Astrocyte of the hippocampus (primary cell): ENCODE results near the gene USP20.
A peak's percentile ranks its signal among the peaks of the same experiment; 100 is the strongest.
"Not testable (repeated sequence)": the region's sequence is repeated elsewhere in the genome, so short reads cannot be mapped to it uniquely, and the experiment has no call there.

Experiments
- DNase-seq: peaks from one replicate; pipeline ENCODE4 v3.0.0; 2011; ENCODE audit warnings: low read depth, low spot score

The USP20 gene

GRCh38 chr9:129889941-129890717 lies 54.9 kb downstream of the USP20 start:
- no peak for DNase-seq

GRCh38 chr9:129890718-129891299 lies 55.6 kb downstream of the USP20 start:
- not testable (repeated sequence) for DNase-seq

- DNase-seq: no peak
Measured at GRCh38 chr9:129891569-129891968, 56.3 kb downstream of the USP20 start.

GRCh38 chr9:129894120-129894823 lies 59.0 kb downstream of the USP20 start:
- DNase-seq: peak; percentile 44

- no peak for DNase-seq
Measured at GRCh38 chr9:129895376-129896268, 60.4 kb downstream of the USP20 start.

- no peak for DNase-seq
Measured at GRCh38 chr9:129897263-129897662, 62.0 kb downstream of the USP20 start.

- DNase-seq: no peak
Measured at GRCh38 chr9:129898185-129898584, 62.9 kb downstream of the USP20 start.

GRCh38 chr9:129899620-129900019 lies 64.4 kb downstream of the USP20 start:
- no peak for DNase-seq

GRCh38 chr9:129900263-129901027 lies 65.2 kb downstream of the USP20 start:
- DNase-seq: no peak

- DNase-seq: no peak
Measured at GRCh38 chr9:129901993-129902739, 66.9 kb downstream of the USP20 start.

- DNase-seq: no peak
Measured at GRCh38 chr9:129902740-129903134, 67.5 kb downstream of the USP20 start.

GRCh38 chr9:129904734-129905133 lies 69.5 kb downstream of the USP20 start:
- DNase-seq: no peak

GRCh38 chr9:129906298-129906697 lies 71.0 kb downstream of the USP20 start:
- DNase-seq: no peak

- DNase-seq: no peak
Measured at GRCh38 chr9:129907201-129907600, 71.9 kb downstream of the USP20 start.

GRCh38 chr9:129908906-129909305 lies 73.6 kb downstream of the USP20 start:
- no peak for DNase-seq

- no peak for DNase-seq
Measured at GRCh38 chr9:129909851-129910250, 74.6 kb downstream of the USP20 start.

GRCh38 chr9:129910628-129911567 lies 75.6 kb downstream of the USP20 start:
- DNase-seq: peak; percentile 97

GRCh38 chr9:129914051-129914450 lies 78.8 kb downstream of the USP20 start:
- no peak for DNase-seq

GRCh38 chr9:129916707-129917106 lies 81.4 kb downstream of the USP20 start:
- no peak for DNase-seq
